ENCODE data around the gene USP40.

Gene USP40, protein sequence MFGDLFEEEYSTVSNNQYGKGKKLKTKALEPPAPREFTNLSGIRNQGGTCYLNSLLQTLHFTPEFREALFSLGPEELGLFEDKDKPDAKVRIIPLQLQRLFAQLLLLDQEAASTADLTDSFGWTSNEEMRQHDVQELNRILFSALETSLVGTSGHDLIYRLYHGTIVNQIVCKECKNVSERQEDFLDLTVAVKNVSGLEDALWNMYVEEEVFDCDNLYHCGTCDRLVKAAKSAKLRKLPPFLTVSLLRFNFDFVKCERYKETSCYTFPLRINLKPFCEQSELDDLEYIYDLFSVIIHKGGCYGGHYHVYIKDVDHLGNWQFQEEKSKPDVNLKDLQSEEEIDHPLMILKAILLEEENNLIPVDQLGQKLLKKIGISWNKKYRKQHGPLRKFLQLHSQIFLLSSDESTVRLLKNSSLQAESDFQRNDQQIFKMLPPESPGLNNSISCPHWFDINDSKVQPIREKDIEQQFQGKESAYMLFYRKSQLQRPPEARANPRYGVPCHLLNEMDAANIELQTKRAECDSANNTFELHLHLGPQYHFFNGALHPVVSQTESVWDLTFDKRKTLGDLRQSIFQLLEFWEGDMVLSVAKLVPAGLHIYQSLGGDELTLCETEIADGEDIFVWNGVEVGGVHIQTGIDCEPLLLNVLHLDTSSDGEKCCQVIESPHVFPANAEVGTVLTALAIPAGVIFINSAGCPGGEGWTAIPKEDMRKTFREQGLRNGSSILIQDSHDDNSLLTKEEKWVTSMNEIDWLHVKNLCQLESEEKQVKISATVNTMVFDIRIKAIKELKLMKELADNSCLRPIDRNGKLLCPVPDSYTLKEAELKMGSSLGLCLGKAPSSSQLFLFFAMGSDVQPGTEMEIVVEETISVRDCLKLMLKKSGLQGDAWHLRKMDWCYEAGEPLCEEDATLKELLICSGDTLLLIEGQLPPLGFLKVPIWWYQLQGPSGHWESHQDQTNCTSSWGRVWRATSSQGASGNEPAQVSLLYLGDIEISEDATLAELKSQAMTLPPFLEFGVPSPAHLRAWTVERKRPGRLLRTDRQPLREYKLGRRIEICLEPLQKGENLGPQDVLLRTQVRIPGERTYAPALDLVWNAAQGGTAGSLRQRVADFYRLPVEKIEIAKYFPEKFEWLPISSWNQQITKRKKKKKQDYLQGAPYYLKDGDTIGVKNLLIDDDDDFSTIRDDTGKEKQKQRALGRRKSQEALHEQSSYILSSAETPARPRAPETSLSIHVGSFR

DNA sequence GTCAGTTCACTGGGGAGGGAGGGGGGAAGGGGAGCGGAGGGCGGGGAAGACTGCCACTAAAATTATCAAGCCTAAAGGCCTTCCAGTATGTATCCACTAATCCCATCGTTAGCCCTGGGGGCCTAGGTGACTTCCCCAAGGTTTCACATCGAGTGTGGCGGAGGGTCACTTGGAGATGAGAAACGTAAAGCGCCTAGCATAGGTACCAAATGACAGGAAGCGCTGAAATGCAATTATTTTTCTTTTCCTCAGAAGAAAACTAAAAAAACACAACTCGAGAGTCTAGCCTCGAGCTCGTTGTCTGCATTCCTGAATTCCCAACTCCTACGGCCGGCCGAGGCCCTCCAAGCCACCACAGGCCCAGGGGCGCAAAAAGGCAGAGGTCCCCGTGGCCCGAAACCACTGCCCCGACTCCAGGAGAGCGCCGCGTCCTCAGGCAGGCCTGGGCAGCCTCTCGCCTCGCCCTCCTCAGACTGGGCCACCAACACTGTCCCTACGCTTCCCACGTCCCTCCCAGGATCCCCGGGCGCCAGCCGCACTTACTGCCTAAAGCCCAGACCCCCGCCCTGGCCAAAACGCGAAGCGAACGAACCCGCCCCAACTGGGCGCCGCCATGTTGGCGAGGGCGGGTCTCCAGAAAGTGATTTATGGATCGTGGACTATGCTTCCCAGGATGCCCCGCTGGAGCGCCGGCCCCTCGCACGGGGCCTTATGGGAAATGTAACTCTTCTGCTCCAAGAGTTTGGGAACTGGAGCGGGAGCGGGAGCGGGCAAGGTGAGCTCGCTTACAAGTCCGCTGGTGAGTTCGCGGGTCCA, at the start of gene USP40:
USP40 (minus strand) TSS at position 642 of the 816 bp plus-strand sequence. CDS start 1,228 bp downstream, outside the sequence.
- TF ChIP-seq, protein P1, sequence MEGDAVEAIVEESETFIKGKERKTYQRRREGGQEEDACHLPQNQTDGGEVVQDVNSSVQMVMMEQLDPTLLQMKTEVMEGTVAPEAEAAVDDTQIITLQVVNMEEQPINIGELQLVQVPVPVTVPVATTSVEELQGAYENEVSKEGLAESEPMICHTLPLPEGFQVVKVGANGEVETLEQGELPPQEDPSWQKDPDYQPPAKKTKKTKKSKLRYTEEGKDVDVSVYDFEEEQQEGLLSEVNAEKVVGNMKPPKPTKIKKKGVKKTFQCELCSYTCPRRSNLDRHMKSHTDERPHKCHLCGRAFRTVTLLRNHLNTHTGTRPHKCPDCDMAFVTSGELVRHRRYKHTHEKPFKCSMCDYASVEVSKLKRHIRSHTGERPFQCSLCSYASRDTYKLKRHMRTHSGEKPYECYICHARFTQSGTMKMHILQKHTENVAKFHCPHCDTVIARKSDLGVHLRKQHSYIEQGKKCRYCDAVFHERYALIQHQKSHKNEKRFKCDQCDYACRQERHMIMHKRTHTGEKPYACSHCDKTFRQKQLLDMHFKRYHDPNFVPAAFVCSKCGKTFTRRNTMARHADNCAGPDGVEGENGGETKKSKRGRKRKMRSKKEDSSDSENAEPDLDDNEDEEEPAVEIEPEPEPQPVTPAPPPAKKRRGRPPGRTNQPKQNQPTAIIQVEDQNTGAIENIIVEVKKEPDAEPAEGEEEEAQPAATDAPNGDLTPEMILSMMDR (IDR thresholded peaks at IDR 0.05), result peak; percentile 9
- peak within 1 kb of the TSS; percentile 71 for H3K27ac ChIP-seq
- peak within 1 kb of the TSS; percentile 78 for H3K4me3 ChIP-seq (ENCODE audit: low read depth, low read length)
- H3K9ac ChIP-seq, result peak within 1 kb of the TSS; percentile 62
- H3K79me2 ChIP-seq, result no peaks in the 10 kb centered on the region
- no peaks in the 10 kb centered on the region for H3K4me1 ChIP-seq
- no peaks in the 10 kb centered on the region for H3K36me3 ChIP-seq (ENCODE audit: control insufficient read depth, insufficient read depth, low read length)
- no peaks in the 10 kb centered on the region for H3K9me3 ChIP-seq (ENCODE audit: control insufficient read depth, low read length)
- peak within 1 kb of the TSS; percentile 72 for H2AFZ ChIP-seq
- no peaks in the 10 kb centered on the region for H3K27me3 ChIP-seq (ENCODE audit: control insufficient read depth, insufficient read depth, low read length)
- peak within 1 kb of the TSS; percentile 82 for H3K4me2 ChIP-seq (ENCODE audit: low read length)

DNA sequence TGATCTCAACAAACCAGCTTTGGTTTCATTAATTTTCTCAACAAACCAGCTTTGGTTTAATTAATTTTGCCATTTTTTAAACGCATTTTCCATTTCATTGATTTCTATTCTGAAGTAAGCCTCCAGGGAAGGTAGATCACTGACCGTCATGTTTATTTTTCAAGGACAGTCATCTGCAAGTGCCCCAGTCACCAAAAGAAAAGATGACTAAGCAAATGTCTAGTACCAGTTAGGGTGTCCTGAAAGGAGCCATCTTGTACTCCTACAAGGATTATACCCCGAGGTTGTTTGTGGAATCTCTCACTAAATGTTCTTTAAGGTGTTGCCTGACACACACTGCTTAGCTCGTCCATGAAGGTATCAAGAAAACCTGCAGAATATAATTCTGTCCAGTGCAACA, 44.7 kb upstream of the USP40 start:
- H2AFZ ChIP-seq, result no peak overlapping the region
- H3K4me2 ChIP-seq (ENCODE audit: low read length), result no peak overlapping the region
- TF ChIP-seq, protein P1 (IDR thresholded peaks at IDR 0.05), result no peak
- H3K79me2 ChIP-seq, result no peaks in the 10 kb centered on the region
- no peak overlapping the region for H3K9ac ChIP-seq
- H3K4me3 ChIP-seq (ENCODE audit: low read depth, low read length), result no peak overlapping the region
- H3K9me3 ChIP-seq (ENCODE audit: control insufficient read depth, low read length), result no peaks in the 10 kb centered on the region
- H3K27ac ChIP-seq, result no peak overlapping the region
- no peaks in the 10 kb centered on the region for H3K27me3 ChIP-seq (ENCODE audit: control insufficient read depth, insufficient read depth, low read length)
- no peaks in the 10 kb centered on the region for H3K4me1 ChIP-seq
- H3K36me3 ChIP-seq (ENCODE audit: control insufficient read depth, insufficient read depth, low read length), result no peaks in the 10 kb centered on the region

DNA sequence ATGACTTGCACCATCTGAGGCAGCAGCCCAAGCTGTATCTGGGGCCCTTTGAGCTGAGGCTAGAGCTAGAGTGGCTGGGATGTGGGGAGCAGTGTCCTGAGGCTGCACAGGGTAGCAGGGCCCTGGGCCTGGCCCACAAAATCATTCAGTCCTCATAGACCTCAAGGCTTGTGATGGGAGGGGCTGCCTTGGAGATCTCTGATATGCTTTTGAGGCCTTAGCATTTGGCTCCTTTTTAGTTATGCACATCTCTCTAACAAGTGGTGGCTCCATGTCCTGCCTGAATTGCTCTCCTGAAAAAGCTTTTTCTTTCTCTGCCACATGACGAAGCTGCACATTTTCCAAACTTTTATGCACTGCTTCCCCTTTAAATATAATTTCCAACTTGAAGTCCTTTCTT, 39.1 kb upstream of the USP40 start:
- TF ChIP-seq, protein P1 (IDR thresholded peaks at IDR 0.05), result no peak
- Histone ChIP-seq H3K9me3 (ENCODE audit: control insufficient read depth, low read length) (no peaks in the 10 kb centered on the region), H3K9ac (no peak overlapping the region), H2AFZ (no peak overlapping the region), H3K4me1 (no peaks in the 10 kb centered on the region), H3K27me3 (ENCODE audit: control insufficient read depth, insufficient read depth, low read length) (no peaks in the 10 kb centered on the region), H3K79me2 (no peaks in the 10 kb centered on the region), H3K36me3 (ENCODE audit: control insufficient read depth, insufficient read depth, low read length) (no peaks in the 10 kb centered on the region), H3K27ac (no peak overlapping the region), H3K4me2 (ENCODE audit: low read length) (no peak overlapping the region), H3K4me3 (ENCODE audit: low read depth, low read length) (no peak overlapping the region)

DNA sequence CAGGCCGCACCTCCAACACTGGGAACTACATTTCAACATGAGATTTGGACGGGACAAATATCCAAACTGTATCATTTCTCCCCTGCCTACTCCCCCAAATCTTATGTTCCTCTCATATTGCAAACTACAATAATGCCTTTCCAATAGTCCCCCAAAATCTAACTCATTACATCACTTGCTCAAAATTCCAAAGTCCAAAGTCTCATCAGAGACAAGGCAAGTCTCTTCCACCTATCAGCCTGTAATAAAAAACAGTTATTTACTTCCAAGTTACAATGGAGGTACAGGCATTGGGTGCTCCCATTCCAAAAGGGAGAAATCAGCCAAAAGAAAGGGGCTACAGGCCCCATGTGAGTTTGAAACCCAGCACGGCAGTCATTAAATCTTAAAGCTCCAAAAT, 38.2 kb upstream of the USP40 start:
- Histone ChIP-seq H3K4me1 (no peaks in the 10 kb centered on the region), H3K79me2 (no peaks in the 10 kb centered on the region), H2AFZ (no peak overlapping the region), H3K27me3 (ENCODE audit: control insufficient read depth, insufficient read depth, low read length) (no peaks in the 10 kb centered on the region), H3K4me2 (ENCODE audit: low read length) (no peak overlapping the region), H3K9me3 (ENCODE audit: control insufficient read depth, low read length) (no peaks in the 10 kb centered on the region), H3K4me3 (ENCODE audit: low read depth, low read length) (no peak overlapping the region), H3K27ac (no peak overlapping the region), H3K9ac (no peak overlapping the region), H3K36me3 (ENCODE audit: control insufficient read depth, insufficient read depth, low read length) (no peaks in the 10 kb centered on the region)
- TF ChIP-seq, protein P1 (IDR thresholded peaks at IDR 0.05), result no peak
